Astrocyte (in vitro differentiated cells and primary cell): ENCODE measurements around the gene CPA1. TPM values are rescaled to one million over a fixed set of nuclear protein-coding genes. Genes with fewer than 3 reads are reported as not detected.

Experiments
- DNase-seq: peaks from one replicate; pipeline ENCODE4 v3.0.0-alpha.2; 2010; ENCODE audit warnings: low read depth
- FAIRE-seq: peaks from 2 replicates; lab custom pipeline; 2011; peaks lifted over from hg19 to GRCh38; lab: Jason Lieb, UNC
- H2AFZ ChIP-seq: 2 replicates; pipeline ENCODE4 v1.6.0; 2012; ENCODE audit warnings: low read depth, low read length, inconsistent platforms
- H3K27ac ChIP-seq: 2 replicates; pipeline ENCODE4 v1.5.1; 2011; ENCODE audit warnings: low read depth, low read length, inconsistent platforms
- H3K27me3 ChIP-seq: 2 replicates; pipeline ENCODE4 v1.6.0; 2011; ENCODE audit warnings: low read length, inconsistent platforms; ENCODE audit not compliant: insufficient read depth
- H3K36me3 ChIP-seq: 2 replicates; pipeline ENCODE4 v1.5.1; 2011; ENCODE audit warnings: low read length, inconsistent platforms; ENCODE audit not compliant: insufficient read depth
- H3K4me1 ChIP-seq: 2 replicates; pipeline ENCODE4 v1.5.1; 2011; ENCODE audit warnings: low read length, inconsistent platforms; ENCODE audit not compliant: insufficient read depth
- H3K4me2 ChIP-seq: 2 replicates; pipeline ENCODE4 v1.6.0; 2012; ENCODE audit warnings: low read length, inconsistent platforms
- H3K4me3 ChIP-seq: 2 replicates; pipeline ENCODE4 v1.5.1; 2011; ENCODE audit warnings: low read depth, mild to moderate bottlenecking, low read length, inconsistent platforms; ENCODE audit not compliant: insufficient read depth
- H3K79me2 ChIP-seq: 2 replicates; pipeline ENCODE4 v1.6.0; 2012; ENCODE audit warnings: mild to moderate bottlenecking, low read length, inconsistent platforms; ENCODE audit not compliant: insufficient read depth
- H3K9ac ChIP-seq: 2 replicates; pipeline ENCODE4 v1.6.0; 2012; ENCODE audit warnings: mild to moderate bottlenecking, low read length, inconsistent platforms
- H3K9me3 ChIP-seq: 2 replicates; pipeline ENCODE4 v1.5.1; 2012; ENCODE audit warnings: low read depth, mild to moderate bottlenecking, low read length, inconsistent platforms; ENCODE audit not compliant: insufficient read depth
- H4K20me1 ChIP-seq: 2 replicates; pipeline ENCODE4 v1.6.0; 2012; ENCODE audit warnings: low read length, inconsistent platforms; ENCODE audit not compliant: insufficient read depth
- H3K27ac Mint-ChIP-seq: one replicate; pipeline ENCODE4 v1.8.0; 2021; ENCODE audit warnings: mild to moderate bottlenecking, mixed read lengths; ENCODE audit not compliant: unreplicated experiment
- H3K27me3 Mint-ChIP-seq: one replicate; pipeline ENCODE4 v1.8.0; 2021; ENCODE audit warnings: low read depth, mixed read lengths; ENCODE audit not compliant: unreplicated experiment
- H3K36me3 Mint-ChIP-seq: one replicate; pipeline ENCODE4 v1.8.0; 2021; ENCODE audit warnings: low read depth, mixed read lengths; ENCODE audit not compliant: unreplicated experiment
- H3K4me1 Mint-ChIP-seq: one replicate; pipeline ENCODE4 v1.8.0; 2021; ENCODE audit warnings: low read depth, mixed read lengths; ENCODE audit not compliant: unreplicated experiment
- H3K4me3 Mint-ChIP-seq: one replicate; pipeline ENCODE4 v1.8.0; 2021; ENCODE audit warnings: mild to moderate bottlenecking, moderate library complexity, mixed read lengths; ENCODE audit not compliant: unreplicated experiment
- H3K9me3 Mint-ChIP-seq: one replicate; pipeline ENCODE4 v1.8.0; 2021; ENCODE audit warnings: mild to moderate bottlenecking, mixed read lengths; ENCODE audit not compliant: unreplicated experiment
- EZH2 ChIP-seq: IDR thresholded peaks from 2 replicates; pipeline ENCODE4 v1.6.1; 2012; ENCODE audit warnings: mild to moderate bottlenecking, low read length, inconsistent platforms; ENCODE audit not compliant: insufficient read depth
- total RNA-seq: library from RNA; stranded (reverse); gene quantifications from 2 replicates; pipeline ENCODE4 v1.2.1, GENCODE V29; 2021
- TF ChIP-seq, protein P1 (sequence below): IDR thresholded peaks from 2 replicates; pipeline ENCODE4 v1.5.1; 2011; ENCODE audit warnings: low read depth, mild to moderate bottlenecking, inconsistent platforms, low read length, moderate library complexity; ENCODE audit not compliant: insufficient read depth

CPA1 gene
- total RNA-seq, 1 donor from 2014 or later: not detected

GRCh38 chr7:130395421-130395820 is 15.1 kb downstream of the CPA1 start:
- no peaks in the 10 kb centered on the region for H4K20me1 ChIP-seq
- no peak overlapping the region for H3K9ac ChIP-seq
- Mint-ChIP-seq H3K27me3 (no peaks in the 10 kb centered on the region), H3K9me3 (no peaks in the 10 kb centered on the region), H3K4me3 (no peak overlapping the region), H3K4me1 (peaks cover 6% of the 10 kb centered on the region), H3K36me3 (peaks cover 5% of the 10 kb centered on the region), H3K27ac (no peak overlapping the region)
- FAIRE-seq (no peak), DNase-seq (no peak)
- H3K4me1 ChIP-seq: peaks cover 8% of the 10 kb centered on the region
- no peaks in the 10 kb centered on the region for H3K27me3 ChIP-seq
- no peak overlapping the region for H2AFZ ChIP-seq
- H3K9me3 ChIP-seq: no peaks in the 10 kb centered on the region
- no peaks in the 10 kb centered on the region for H3K36me3 ChIP-seq
- no peak overlapping the region for H3K27ac ChIP-seq
- TF ChIP-seq, protein P1, sequence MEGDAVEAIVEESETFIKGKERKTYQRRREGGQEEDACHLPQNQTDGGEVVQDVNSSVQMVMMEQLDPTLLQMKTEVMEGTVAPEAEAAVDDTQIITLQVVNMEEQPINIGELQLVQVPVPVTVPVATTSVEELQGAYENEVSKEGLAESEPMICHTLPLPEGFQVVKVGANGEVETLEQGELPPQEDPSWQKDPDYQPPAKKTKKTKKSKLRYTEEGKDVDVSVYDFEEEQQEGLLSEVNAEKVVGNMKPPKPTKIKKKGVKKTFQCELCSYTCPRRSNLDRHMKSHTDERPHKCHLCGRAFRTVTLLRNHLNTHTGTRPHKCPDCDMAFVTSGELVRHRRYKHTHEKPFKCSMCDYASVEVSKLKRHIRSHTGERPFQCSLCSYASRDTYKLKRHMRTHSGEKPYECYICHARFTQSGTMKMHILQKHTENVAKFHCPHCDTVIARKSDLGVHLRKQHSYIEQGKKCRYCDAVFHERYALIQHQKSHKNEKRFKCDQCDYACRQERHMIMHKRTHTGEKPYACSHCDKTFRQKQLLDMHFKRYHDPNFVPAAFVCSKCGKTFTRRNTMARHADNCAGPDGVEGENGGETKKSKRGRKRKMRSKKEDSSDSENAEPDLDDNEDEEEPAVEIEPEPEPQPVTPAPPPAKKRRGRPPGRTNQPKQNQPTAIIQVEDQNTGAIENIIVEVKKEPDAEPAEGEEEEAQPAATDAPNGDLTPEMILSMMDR: no peak
- no peak for TF ChIP-seq EZH2
- H3K4me2 ChIP-seq: no peak overlapping the region
- H3K79me2 ChIP-seq: no peaks in the 10 kb centered on the region
- H3K4me3 ChIP-seq: no peak overlapping the region

GRCh38 chr7:130396109-130396508 is 15.8 kb downstream of the CPA1 start:
- no peak for FAIRE-seq
- peaks cover 8% of the 10 kb centered on the region for H3K36me3 Mint-ChIP-seq
- no peaks in the 10 kb centered on the region for H3K79me2 ChIP-seq
- H3K4me1 Mint-ChIP-seq: peaks cover 6% of the 10 kb centered on the region
- no peaks in the 10 kb centered on the region for H3K27me3 Mint-ChIP-seq
- DNase-seq: no peak
- H3K4me1 ChIP-seq: peaks cover 8% of the 10 kb centered on the region
- TF ChIP-seq, protein P1: no peak
- TF ChIP-seq EZH2: no peak
- H3K9ac ChIP-seq: no peak overlapping the region
- no peak overlapping the region for H2AFZ ChIP-seq
- H3K36me3 ChIP-seq: no peaks in the 10 kb centered on the region
- no peak overlapping the region for H3K4me2 ChIP-seq
- no peaks in the 10 kb centered on the region for H3K9me3 ChIP-seq
- H3K9me3 Mint-ChIP-seq: no peaks in the 10 kb centered on the region
- H3K27me3 ChIP-seq: no peaks in the 10 kb centered on the region
- H3K4me3 ChIP-seq: no peak overlapping the region
- H4K20me1 ChIP-seq: no peaks in the 10 kb centered on the region
- no peak overlapping the region for H3K27ac Mint-ChIP-seq
- H3K4me3 Mint-ChIP-seq: no peak overlapping the region
- no peak overlapping the region for H3K27ac ChIP-seq

DNA sequence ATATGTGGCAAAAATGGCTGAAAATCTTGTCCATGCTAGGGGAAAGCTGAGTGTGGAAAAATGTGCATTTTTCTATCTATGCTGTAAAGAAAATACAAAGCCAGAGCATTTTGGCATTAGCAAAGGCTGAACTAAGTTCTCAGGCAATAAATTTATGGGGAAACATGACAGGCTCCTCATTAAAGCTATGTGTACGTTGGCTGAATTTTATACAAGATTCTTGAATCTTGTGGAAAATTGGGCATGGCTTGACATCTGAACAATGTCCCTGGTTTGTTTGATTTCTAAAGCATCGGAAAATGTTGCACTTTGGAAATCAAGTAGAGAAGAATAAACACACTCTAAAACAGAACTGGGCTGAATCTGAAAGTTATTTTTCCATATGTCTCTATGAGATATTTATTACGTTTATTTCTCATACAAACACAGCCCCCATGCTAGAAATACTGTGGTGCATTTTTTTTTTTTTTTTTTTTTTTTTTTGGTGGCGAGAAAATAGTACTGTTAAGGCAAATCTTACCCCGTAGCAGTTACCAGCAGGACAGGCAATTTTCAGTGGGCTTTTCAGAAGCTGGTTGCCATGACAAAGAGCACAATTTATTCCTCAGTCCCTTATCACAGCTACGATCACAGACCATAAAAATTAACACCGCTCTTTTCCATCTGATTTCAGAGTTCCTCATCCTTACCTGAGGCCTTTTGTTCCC is 16.9 kb downstream of the CPA1 start:
- H3K27ac ChIP-seq: no peak overlapping the region
- H3K4me1 Mint-ChIP-seq: peaks cover 6% of the 10 kb centered on the region

More for the DNA sequence above, 16.9 kb downstream of the CPA1 start:
- H3K4me3 Mint-ChIP-seq: no peak overlapping the region
- peaks cover 8% of the 10 kb centered on the region for H3K36me3 Mint-ChIP-seq
- Histone ChIP-seq H4K20me1 (no peaks in the 10 kb centered on the region), H3K79me2 (no peaks in the 10 kb centered on the region), H3K27me3 (no peaks in the 10 kb centered on the region), H3K9me3 (no peaks in the 10 kb centered on the region), H3K4me1 (peaks cover 8% of the 10 kb centered on the region), H2AFZ (no peak overlapping the region), H3K9ac (no peak overlapping the region), H3K36me3 (no peaks in the 10 kb centered on the region), H3K4me3 (no peak overlapping the region), H3K4me2 (no peak overlapping the region)
- TF ChIP-seq, protein P1: no peak
- no peak for TF ChIP-seq EZH2
- FAIRE-seq: no peak
- H3K9me3 Mint-ChIP-seq: no peaks in the 10 kb centered on the region
- no peak for DNase-seq
- no peak overlapping the region for H3K27ac Mint-ChIP-seq
- H3K27me3 Mint-ChIP-seq: no peaks in the 10 kb centered on the region
